ENCODE measurements around the gene PTPRG. TPM values are rescaled to one million over a fixed set of nuclear protein-coding genes. Genes with fewer than 3 reads are reported as not detected.

PTPRG gene
- total and polyA plus RNA-seq, 10 of the 15 experiments (the other 5 are each of a cell fraction or from before 2014, with no cell fraction given), result 0.29 to 20.7 (median 1.4) TPM

- no peak for TF ChIP-seq CEBPZ (IDR thresholded peaks at IDR 0.05; ENCODE audit: low read depth, low read length)
- TF ChIP-seq TBL1XR1 (IDR thresholded peaks at IDR 0.05; ENCODE audit: low read depth, low read length), result no peak
- TF ChIP-seq NFXL1 (IDR thresholded peaks at IDR 0.05; ENCODE audit: borderline replicate concordance), result no peak
- no peak for TF ChIP-seq SUPT20H (IDR thresholded peaks at IDR 0.05; ENCODE audit: borderline replicate concordance, control insufficient read depth, low read depth, low read length)
- TF ChIP-seq RFX5 (IDR thresholded peaks at IDR 0.05; ENCODE audit: low read depth, low read length), result no peak
- no peak for TF ChIP-seq SMAD5 (IDR thresholded peaks at IDR 0.05; ENCODE audit: low read depth)
- no peak for TF ChIP-seq NR2C1 (IDR thresholded peaks at IDR 0.05)
- TF ChIP-seq POLR2AphosphoS5 (IDR thresholded peaks at IDR 0.05; ENCODE audit: low read length), result no peak
- no peak for TF ChIP-seq BACH1 (IDR thresholded peaks at IDR 0.05; ENCODE audit: borderline replicate concordance)
- TF ChIP-seq NR2F1 (conservative IDR thresholded peaks at IDR 0.05), result no peak
- no peak for TF ChIP-seq BCLAF1 (IDR thresholded peaks at IDR 0.05)
Observed at GRCh38 chr3:62101488-62101887, 540.1 kb downstream of the PTPRG start (continued).
